CD4-positive, alpha-beta T cell (primary cell): ENCODE results near the gene CFAP57. TPM values are rescaled to one million over a fixed set of nuclear protein-coding genes. Genes with fewer than 3 reads are reported as not detected.
A peak's percentile ranks its signal among the peaks of the same experiment; 100 is the strongest.

Experiments used
- ATAC-seq: fragments of 200-7000 bp; cut with Tn5 transposase; one replicate; pipeline ENCODE4 v1.10.0; 2022; ENCODE audit warnings: mild to moderate bottlenecking; ENCODE audit not compliant: poor library complexity
- CTCF ChIA-PET: fragments of 350-600 bp; sonication (Branson Sonifier 250); formaldehyde crosslinking; loops from one replicate; lab custom pipeline; 2021; ENCODE audit warnings: antibody characterized with exemption, inconsistent platforms; lab: Charles Lee
- POLR2A ChIA-PET: fragments of 350-600 bp; sonication (Branson Sonifier 250); formaldehyde crosslinking; loops from one replicate; lab custom pipeline; 2021; ENCODE audit warnings: antibody characterized with exemption, inconsistent platforms; lab: Charles Lee
- DNase-seq, 14 experiments: peaks; one replicate each; pipeline ENCODE4 v3.0.0-alpha.2; 2013 to 2020; ENCODE audit warnings: mixed read lengths in 2 of 14
- H3K27ac ChIP-seq, 2 donors: one replicate each; pipeline versions ENCODE4 v1.5.1 to v1.7.0; 2013; ENCODE audit warnings: low read length in 2 of 2, low read depth in 1 of 2, mild to moderate bottlenecking in 1 of 2
- H3K27me3 ChIP-seq, 2 experiments: 1 replicate in 1 of 2; 2 replicates in 1 of 2; pipeline versions ENCODE4 v1.6.1 to v1.7.0; 2013; ENCODE audit warnings: low read length in 2 of 2, control low read depth in 1 of 2, mild to moderate bottlenecking in 1 of 2, moderate library complexity in 1 of 2; ENCODE audit not compliant: insufficient read depth in 2 of 2, control insufficient read depth in 1 of 2
- H3K36me3 ChIP-seq: one replicate; pipeline ENCODE4 v1.6.1; 2013; ENCODE audit warnings: low read length, control low read depth; ENCODE audit not compliant: insufficient read depth
- H3K4me1 ChIP-seq: one replicate; pipeline ENCODE4 v1.6.1; 2013; ENCODE audit warnings: low read length, control low read depth; ENCODE audit not compliant: insufficient read depth
- H3K4me3 ChIP-seq: one replicate; pipeline ENCODE4 v1.5.1; 2013; ENCODE audit warnings: mild to moderate bottlenecking, low read length, moderate library complexity
- H3K9me3 ChIP-seq, 2 experiments: 1 replicate in 1 of 2; 2 replicates in 1 of 2; pipeline versions ENCODE4 v1.6.1 to v1.7.0; 2013; ENCODE audit warnings: low read length in 2 of 2, mild to moderate bottlenecking in 2 of 2, control low read depth in 1 of 2, moderate library complexity in 1 of 2; ENCODE audit not compliant: control insufficient read depth in 1 of 2, insufficient read depth in 1 of 2
- H3K27ac Mint-ChIP-seq: one replicate; pipeline ENCODE4 v1.8.0; 2020; ENCODE audit warnings: mixed read lengths
- H3K27me3 Mint-ChIP-seq: one replicate; pipeline ENCODE4 v1.8.0; 2021; ENCODE audit warnings: mixed read lengths
- H3K36me3 Mint-ChIP-seq: one replicate; pipeline ENCODE4 v1.8.0; 2021; ENCODE audit warnings: low read depth, mixed read lengths
- H3K4me1 Mint-ChIP-seq: one replicate; pipeline ENCODE4 v1.8.0; 2021; ENCODE audit warnings: low read depth, mixed read lengths
- H3K4me3 Mint-ChIP-seq: one replicate; pipeline ENCODE4 v1.8.0; 2020; ENCODE audit warnings: mild to moderate bottlenecking, mixed read lengths
- H3K9me3 Mint-ChIP-seq: one replicate; pipeline ENCODE4 v1.8.0; 2020; ENCODE audit warnings: mixed read lengths
- CTCF ChIP-seq: fragments of 200-600 bp; IDR thresholded peaks from one replicate; pipeline ENCODE4 v1.8.0; 2022; ENCODE audit warnings: antibody characterized with exemption, mild to moderate bottlenecking
- intact Hi-C, 2 experiments: fragments of 100-400 bp; cut with DNase I in 1 of 2; cut with micrococcal nuclease in 1 of 2; formaldehyde crosslinking; loops; one replicate each; pipeline versions ENCODE4 v1.15.1 to v1.9.0; 2023 to 2025; cut with DNase I, micrococcal nuclease
- total RNA-seq, 174 experiments: library from RNA in 2 of 174; stranded (reverse) in 2 of 174; gene quantifications; one replicate each; pipeline ENCODE4 v1.2.3 and lab custom pipeline; 2021 to 2026

CFAP57 gene
- total RNA-seq, 2 experiments from 2014 or later, result not detected

- peaks cover 24% of the 10 kb centered on the region for H3K4me1 ChIP-seq
- no peak overlapping the region for H3K4me3 ChIP-seq
- Mint-ChIP-seq H3K9me3 (peaks cover 2% of the 10 kb centered on the region), H3K36me3 (no peaks in the 10 kb centered on the region), H3K27me3 (peaks cover 22% of the 10 kb centered on the region), H3K4me3 (peak overlapping the region; percentile 42), H3K4me1 (peaks cover 38% of the 10 kb centered on the region), H3K27ac (no peak overlapping the region)
- intact Hi-C loops, result no loop called here
- peaks cover 0 to 8% of the 10 kb centered on the region in 2 experiments for H3K27me3 ChIP-seq
- ATAC-seq (no peak), DNase-seq (no peak)
- H3K36me3 ChIP-seq, result no peaks in the 10 kb centered on the region
- no peak for TF ChIP-seq CTCF
- POLR2A ChIA-PET, result no interaction called here
- no peak overlapping the region for H3K27ac ChIP-seq
- peaks cover 0 to 7% of the 10 kb centered on the region in 2 experiments for H3K9me3 ChIP-seq
- CTCF ChIA-PET, result no interaction called here
Observed at GRCh38 chr1:43271186-43272118, 99.3 kb downstream of the CFAP57 start.

GRCh38 chr1:43272161-43272560, 100.0 kb downstream of the CFAP57 start:
- Histone ChIP-seq H3K27me3 (peaks cover 0 to 8% of the 10 kb centered on the region in 2 experiments), H3K9me3 (peaks cover 0 to 7% of the 10 kb centered on the region in 2 experiments), H3K4me3 (no peak overlapping the region), H3K36me3 (no peaks in the 10 kb centered on the region), H3K27ac (no peak overlapping the region), H3K4me1 (peaks cover 24% of the 10 kb centered on the region)
- DNase-seq (no peak), ATAC-seq (no peak)
- intact Hi-C loops, result no loop called here
- H3K4me1 Mint-ChIP-seq, result peaks cover 38% of the 10 kb centered on the region
- no peaks in the 10 kb centered on the region for H3K36me3 Mint-ChIP-seq
- TF ChIP-seq CTCF, result no peak
- H3K4me3 Mint-ChIP-seq, result no peak overlapping the region
- ChIA-PET CTCF (no interaction called here), POLR2A (no interaction called here)
- H3K27me3 Mint-ChIP-seq, result peaks cover 22% of the 10 kb centered on the region
- H3K27ac Mint-ChIP-seq, result no peak overlapping the region
- H3K9me3 Mint-ChIP-seq, result peaks cover 2% of the 10 kb centered on the region

- Mint-ChIP-seq H3K4me3 (no peak overlapping the region), H3K27ac (no peak overlapping the region), H3K9me3 (peaks cover 2% of the 10 kb centered on the region), H3K36me3 (no peaks in the 10 kb centered on the region), H3K4me1 (peaks cover 38% of the 10 kb centered on the region), H3K27me3 (peaks cover 22% of the 10 kb centered on the region)
- CTCF ChIA-PET, result no interaction called here
- peaks cover 0 to 8% of the 10 kb centered on the region in 2 experiments for H3K27me3 ChIP-seq
- intact Hi-C loops, result no loop called here
- no peak for DNase-seq
- no peak for TF ChIP-seq CTCF
- peaks cover 0 to 7% of the 10 kb centered on the region in 2 experiments for H3K9me3 ChIP-seq
- H3K4me3 ChIP-seq, result no peak overlapping the region
- no peaks in the 10 kb centered on the region for H3K36me3 ChIP-seq
- POLR2A ChIA-PET, result interaction anchor here (1.5 kb wide), 1 partner anchor 117 kb away, joined by 5 read pairs; the partner anchor contains the start of genes MED8 and SZT2
- H3K4me1 ChIP-seq, result peaks cover 24% of the 10 kb centered on the region
- H3K27ac ChIP-seq, result no peak overlapping the region
- no peak for ATAC-seq
Observed at GRCh38 chr1:43272576-43273571, 100.7 kb downstream of the CFAP57 start.
